Loucy (cell line): ENCODE data around the gene SND1.

Experiments
- H2AFZ ChIP-seq: fragments of 200-600 bp; sonication (generic); 2 replicates; pipeline ENCODE4 v1.6.0; 2016; ENCODE audit warnings: antibody characterized with exemption, mild to moderate bottlenecking, low read length, moderate library complexity
- H3F3A ChIP-seq: fragments of 200-600 bp; 2 replicates; pipeline ENCODE4 v1.6.0; 2016; ENCODE audit warnings: antibody characterized with exemption, low read depth, mild to moderate bottlenecking
- H3K27me3 ChIP-seq: fragments of 200-600 bp; sonication (generic); 2 replicates; pipeline ENCODE4 v1.6.1; 2014; ENCODE audit warnings: low read length, mild to moderate bottlenecking; ENCODE audit not compliant: insufficient read depth, poor library complexity, severe bottlenecking
- H3K36me3 ChIP-seq: fragments of 200-600 bp; sonication (generic); 2 replicates; pipeline ENCODE4 v1.6.1; 2016; ENCODE audit warnings: low read length; ENCODE audit not compliant: insufficient read depth
- H3K4me1 ChIP-seq: fragments of 200-600 bp; sonication (generic); 2 replicates; pipeline ENCODE4 v1.5.1; 2014; ENCODE audit warnings: low read length, mild to moderate bottlenecking; ENCODE audit not compliant: insufficient read depth, poor library complexity, severe bottlenecking
- H3K4me2 ChIP-seq: fragments of 200-600 bp; sonication (generic); 2 replicates; pipeline ENCODE4 v1.6.0; 2014; ENCODE audit warnings: antibody characterized with exemption, low read length, low read depth, mild to moderate bottlenecking; ENCODE audit not compliant: poor library complexity, severe bottlenecking
- H3K4me3 ChIP-seq: fragments of 200-600 bp; sonication (generic); 2 replicates; pipeline ENCODE4 v1.5.1; 2014; ENCODE audit warnings: low read length, mild to moderate bottlenecking, mixed read lengths; ENCODE audit not compliant: poor library complexity, severe bottlenecking
- H3K79me2 ChIP-seq: fragments of 200-600 bp; sonication (generic); 2 replicates; pipeline ENCODE4 v1.6.1; 2014; ENCODE audit warnings: low read length; ENCODE audit not compliant: insufficient read depth
- H3K9ac ChIP-seq: fragments of 200-600 bp; sonication (generic); 2 replicates; pipeline ENCODE4 v1.6.0; 2014; ENCODE audit warnings: mild to moderate bottlenecking, low read depth, low read length, moderate library complexity; ENCODE audit not compliant: poor library complexity, severe bottlenecking
- H3K9me2 ChIP-seq: fragments of 200-600 bp; sonication (generic); replicated peaks from 2 replicates; pipeline ENCODE4 v1.6.1; 2016; ENCODE audit warnings: low read depth, low read length, mixed read lengths
- H3K9me3 ChIP-seq: fragments of 200-600 bp; sonication (generic); 2 replicates; pipeline ENCODE4 v1.6.1; 2014; ENCODE audit warnings: mild to moderate bottlenecking, antibody characterized with exemption, low read length, low read depth; ENCODE audit not compliant: insufficient read depth
- H4K20me1 ChIP-seq: fragments of 200-600 bp; sonication (generic); 2 replicates; pipeline ENCODE4 v1.6.0; 2014; ENCODE audit warnings: antibody characterized with exemption, low read length, mild to moderate bottlenecking; ENCODE audit not compliant: insufficient read depth, poor library complexity, severe bottlenecking
- CTCF ChIP-seq: fragments of 200-600 bp; sonication (generic); conservative IDR thresholded peaks from 2 replicates; pipeline ENCODE4 v1.5.1; 2014; ENCODE audit warnings: mild to moderate bottlenecking, antibody characterized with exemption, low read length
- EZH2phosphoT487 ChIP-seq: fragments of 200-600 bp; IDR thresholded peaks from 2 replicates; pipeline ENCODE4 v1.6.1; 2018; ENCODE audit warnings: antibody characterized with exemption, mild to moderate bottlenecking, moderate library complexity, borderline replicate concordance

The SND1 gene

GRCh38 chr7:127935847-127936376 lies 283.9 kb downstream of the SND1 start:
- no peak overlapping the region for H3K4me3 ChIP-seq
- no peaks in the 10 kb centered on the region for H3F3A ChIP-seq
- no peaks in the 10 kb centered on the region for H3K79me2 ChIP-seq
- no peak overlapping the region for H3K9ac ChIP-seq
- TF ChIP-seq EZH2phosphoT487 (no peak), CTCF (no peak)
- no peaks in the 10 kb centered on the region for H3K4me1 ChIP-seq
- H3K4me2 ChIP-seq, result no peak overlapping the region
- peaks cover 33% of the 10 kb centered on the region; the same call in 1 of the 2 replicates for H3K36me3 ChIP-seq
- peaks cover 5% of the 10 kb centered on the region; the same call in 1 of the 2 replicates for H3K9me3 ChIP-seq
- no peaks in the 10 kb centered on the region for H3K27me3 ChIP-seq
- H4K20me1 ChIP-seq, result no peaks in the 10 kb centered on the region
- H2AFZ ChIP-seq, result no peak overlapping the region
- H3K9me2 ChIP-seq, result no peaks in the 10 kb centered on the region

GRCh38 chr7:127937066-127937680 lies 285.2 kb downstream of the SND1 start:
- Histone ChIP-seq H3K9me2 (no peaks in the 10 kb centered on the region), H3F3A (no peaks in the 10 kb centered on the region), H4K20me1 (no peaks in the 10 kb centered on the region), H3K79me2 (no peaks in the 10 kb centered on the region), H3K4me2 (no peak overlapping the region), H3K4me3 (no peak overlapping the region), H2AFZ (no peak overlapping the region), H3K9me3 (0 out of 2 replicates have a peak, but pooled peaks cover under 1% of the 10 kb centered on the region), H3K27me3 (no peaks in the 10 kb centered on the region), H3K36me3 (peaks cover 22% of the 10 kb centered on the region; the same call in 1 of the 2 replicates), H3K4me1 (no peaks in the 10 kb centered on the region), H3K9ac (no peak overlapping the region)
- TF ChIP-seq CTCF, result no peak
- no peak for TF ChIP-seq EZH2phosphoT487

GRCh38 chr7:127938588-127938987 lies 286.6 kb downstream of the SND1 start:
- no peak for TF ChIP-seq EZH2phosphoT487
- Histone ChIP-seq H3K4me2 (no peak overlapping the region), H3K9me2 (no peaks in the 10 kb centered on the region), H3K79me2 (no peaks in the 10 kb centered on the region), H4K20me1 (no peaks in the 10 kb centered on the region), H3F3A (no peaks in the 10 kb centered on the region), H2AFZ (no peak overlapping the region), H3K9me3 (no peaks in the 10 kb centered on the region), H3K27me3 (no peaks in the 10 kb centered on the region), H3K36me3 (peaks cover 21% of the 10 kb centered on the region; the same call in 1 of the 2 replicates), H3K4me3 (no peak overlapping the region), H3K9ac (no peak overlapping the region), H3K4me1 (no peaks in the 10 kb centered on the region)
